Esophagus muscularis mucosa (tissue), 3 donors: Measurements from ENCODE around the gene PTPRN2.

Source experiments
- CTCF ChIP-seq, 3 experiments: fragments of 200-600 bp in 2 of 3; fragments of 450-650 bp in 1 of 3; sonication (generic) in 2 of 3; IDR thresholded peaks; one replicate each; pipeline ENCODE4 v1.5.1; 2017 to 2019; ENCODE audit warnings: antibody characterized with exemption in 3 of 3, mild to moderate bottlenecking in 2 of 3, moderate library complexity in 1 of 3
- POLR2A ChIP-seq: fragments of 450-650 bp; IDR thresholded peaks from one replicate; pipeline ENCODE4 v1.6.1; 2017; ENCODE audit warnings: antibody characterized with exemption, moderate library complexity, mild to moderate bottlenecking, low read depth

GRCh38 chr7:158400601-158401225, 186.9 kb downstream of the PTPRN2 start:
- TF ChIP-seq CTCF (IDR thresholded peaks at IDR 0.05) (no peak), POLR2A (no peak)
